HG02938 (cell line): ENCODE measurements around the gene LYL1.

Experiments
- ATAC-seq: cut with Tn5 transposase; IDR thresholded peaks from one replicate; pipeline ENCODE4 v1.9.1; 2021; ENCODE audit warnings: mild to moderate bottlenecking, moderate library complexity; ENCODE audit not compliant: unreplicated experiment

Gene LYL1

DNA sequence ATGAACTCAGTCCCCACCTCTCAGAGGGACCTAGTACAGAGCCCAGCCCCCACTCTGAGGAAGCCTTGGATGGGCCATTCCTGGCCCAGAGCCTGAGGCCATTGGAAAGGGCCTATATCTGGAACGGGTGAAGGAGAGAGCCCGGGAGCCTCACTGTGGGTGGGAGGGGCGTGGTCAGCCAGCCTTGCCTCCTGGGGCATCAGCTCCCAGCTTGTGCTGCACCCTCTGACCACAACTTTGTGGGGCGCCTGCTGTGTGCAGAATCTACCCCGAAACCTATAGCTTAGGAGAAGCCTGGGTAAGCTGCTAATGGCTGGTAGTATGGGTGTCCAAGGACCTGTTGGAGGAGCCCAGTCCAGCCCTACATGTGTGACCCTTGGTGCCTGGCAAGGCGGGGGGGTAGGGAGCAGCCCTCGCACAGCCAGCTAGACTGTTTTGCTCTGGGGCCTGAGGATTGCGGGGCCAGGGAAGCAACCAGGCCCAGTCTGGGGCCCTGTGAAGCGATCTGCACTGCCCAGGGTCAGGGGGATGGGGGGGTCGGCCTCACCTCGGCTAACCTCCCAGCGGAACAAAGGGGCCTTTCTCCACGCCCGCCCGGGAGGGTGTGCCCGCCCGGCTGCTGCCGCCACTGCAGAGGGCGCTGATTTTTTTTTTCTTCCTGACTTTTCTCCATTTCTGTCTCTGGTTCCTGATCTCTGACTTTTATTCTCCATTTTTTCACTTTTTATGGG lies 42.3 kb downstream of the LYL1 start:
- no peak for ATAC-seq

DNA sequence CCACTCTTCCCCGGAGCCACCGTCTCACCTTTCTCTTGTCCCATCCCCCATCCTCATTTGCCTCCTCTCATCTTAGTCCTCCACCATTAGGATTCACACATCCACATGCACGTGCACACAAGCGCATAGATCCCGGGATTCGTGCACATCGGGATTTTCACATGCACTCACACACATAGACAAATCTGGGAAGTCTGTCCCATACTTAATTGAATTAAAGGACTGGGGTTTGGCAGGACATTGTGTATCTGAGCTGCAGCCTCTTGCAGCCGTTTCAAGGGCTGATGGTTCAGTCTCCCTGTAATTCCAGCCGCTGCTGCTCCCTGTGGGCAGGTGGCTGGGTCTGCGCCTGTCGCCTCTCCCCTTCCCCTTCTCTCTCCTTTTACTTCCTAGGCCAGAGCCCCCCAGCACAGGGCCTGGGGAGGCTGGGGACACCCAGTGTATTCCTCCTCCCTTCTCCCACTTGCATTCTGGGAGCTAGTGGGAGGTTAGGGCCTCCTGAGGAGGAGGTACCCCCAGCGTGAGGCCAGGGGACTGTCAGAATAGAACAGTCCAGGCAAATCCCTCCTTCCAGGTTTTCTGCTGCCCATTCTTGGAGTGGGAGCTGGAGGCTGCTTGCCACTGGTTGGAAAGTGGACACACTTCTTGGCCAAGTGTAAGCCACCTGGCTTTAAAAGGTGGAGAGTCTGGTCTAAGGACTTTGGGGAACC lies 43.6 kb downstream of the LYL1 start:
- no peak for ATAC-seq

DNA sequence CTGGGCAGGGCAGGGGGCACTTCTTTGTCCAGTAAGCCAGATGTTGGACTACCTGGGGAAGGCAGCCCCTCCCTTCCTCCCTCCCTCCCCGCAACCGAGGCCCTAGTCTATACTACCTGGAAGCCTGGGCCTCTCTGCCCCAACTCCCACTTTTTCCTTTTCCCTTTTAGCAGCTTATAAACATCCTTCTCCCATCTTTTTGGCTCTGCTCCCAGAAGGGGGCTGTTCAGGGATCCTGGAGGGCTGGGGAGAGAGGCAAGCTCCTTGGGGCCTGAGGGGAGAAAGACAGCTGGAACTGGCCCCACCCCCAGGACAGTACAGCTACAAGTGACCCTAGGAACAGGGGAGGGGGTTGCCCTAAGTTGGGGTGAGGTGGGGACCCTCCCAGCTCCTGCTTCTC lies 44.9 kb downstream of the LYL1 start:
- ATAC-seq = no peak

DNA sequence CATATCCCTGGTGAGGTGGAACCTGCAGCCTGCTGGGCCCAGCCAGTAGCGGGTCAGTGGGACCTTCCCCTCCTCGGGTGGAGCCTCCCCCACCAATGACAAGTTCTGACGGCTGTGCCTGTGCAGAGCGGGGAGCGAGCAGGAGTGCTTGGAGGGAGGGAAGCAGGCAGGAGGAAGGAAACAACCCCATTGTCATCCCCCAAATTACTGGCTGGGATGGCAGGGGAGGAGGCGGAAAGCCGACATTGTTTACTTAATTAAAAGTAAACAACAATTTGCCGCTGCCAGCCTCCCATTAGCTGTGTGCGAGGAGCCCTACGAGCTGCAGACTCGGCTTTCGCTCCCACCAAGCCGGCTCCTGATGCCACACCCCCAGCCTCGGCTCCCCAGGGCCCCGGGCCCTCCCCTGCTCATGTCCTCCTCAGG lies 45.5 kb downstream of the LYL1 start:
- no peak for ATAC-seq

DNA sequence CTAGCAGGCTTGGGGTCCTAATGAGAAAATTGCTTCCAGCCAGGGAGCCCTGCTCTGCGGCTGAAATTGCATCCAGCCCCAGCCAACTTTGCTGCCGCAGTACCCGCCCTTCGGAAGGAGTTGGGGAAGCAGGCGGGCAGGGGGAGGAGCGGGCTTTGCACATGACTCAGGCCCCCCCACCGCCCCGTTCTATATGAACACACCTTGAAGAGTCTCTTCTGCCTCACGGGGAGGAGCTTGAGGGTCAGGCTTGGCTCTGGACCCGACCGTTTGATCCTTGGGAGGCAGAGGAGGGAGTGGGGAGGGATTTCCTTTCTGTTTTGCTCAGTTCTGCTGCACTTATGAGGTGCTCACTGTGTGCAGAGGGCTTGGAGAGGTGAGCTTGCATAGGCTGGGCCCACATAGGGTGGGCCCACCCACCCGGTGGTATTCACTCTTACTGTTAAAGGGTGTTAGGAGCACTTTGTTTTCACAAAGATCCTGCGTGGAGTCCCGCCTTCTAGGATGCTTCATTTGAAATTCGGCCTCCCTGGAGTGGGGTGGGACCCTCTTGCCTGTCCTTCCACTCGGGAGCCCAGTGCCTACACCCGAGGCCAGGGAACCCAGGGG lies 46.5 kb downstream of the LYL1 start:
- ATAC-seq = no peak

DNA sequence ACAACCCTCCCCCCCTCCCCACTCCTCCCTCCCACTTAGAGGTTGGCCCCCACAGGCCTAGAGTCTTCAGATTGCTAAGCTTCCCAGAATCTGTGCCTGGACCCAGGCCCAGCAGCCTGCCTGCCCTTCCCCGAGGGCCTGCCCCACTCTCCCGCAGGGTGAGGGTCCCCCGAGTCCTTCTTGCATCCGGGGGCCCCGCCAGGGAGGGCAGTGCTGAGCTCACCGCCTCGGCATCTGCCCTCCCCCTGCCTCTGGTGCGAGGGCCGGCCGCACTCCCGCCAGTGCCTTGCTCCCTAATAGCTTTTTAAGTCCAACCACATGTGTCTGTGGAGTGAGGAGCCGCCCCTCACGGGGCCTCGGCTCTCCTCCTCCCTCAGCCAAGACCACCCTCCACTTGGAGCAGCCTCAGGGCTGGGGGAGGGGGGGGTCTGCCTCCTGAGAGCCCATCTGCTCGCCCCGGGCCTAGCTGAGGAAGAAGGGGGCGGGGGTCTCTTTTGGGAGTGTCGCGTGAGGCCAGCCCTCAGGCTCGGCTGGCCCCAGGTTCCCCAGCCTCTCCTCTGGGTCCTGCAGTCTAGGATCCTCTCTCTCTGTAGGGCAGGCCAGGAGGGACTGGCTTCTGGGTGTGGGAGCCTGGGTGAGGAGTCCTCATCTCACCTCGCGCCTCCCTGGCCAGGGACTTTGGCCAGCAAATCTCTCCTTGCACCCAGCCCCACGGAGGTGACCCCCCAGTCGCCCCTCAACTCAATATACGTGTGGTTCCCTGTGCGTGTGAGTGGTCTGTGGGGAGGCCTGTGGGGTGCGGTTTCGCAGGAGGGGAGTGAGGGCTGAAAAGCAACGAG lies 47.2 kb downstream of the LYL1 start:
- no peak for ATAC-seq

DNA sequence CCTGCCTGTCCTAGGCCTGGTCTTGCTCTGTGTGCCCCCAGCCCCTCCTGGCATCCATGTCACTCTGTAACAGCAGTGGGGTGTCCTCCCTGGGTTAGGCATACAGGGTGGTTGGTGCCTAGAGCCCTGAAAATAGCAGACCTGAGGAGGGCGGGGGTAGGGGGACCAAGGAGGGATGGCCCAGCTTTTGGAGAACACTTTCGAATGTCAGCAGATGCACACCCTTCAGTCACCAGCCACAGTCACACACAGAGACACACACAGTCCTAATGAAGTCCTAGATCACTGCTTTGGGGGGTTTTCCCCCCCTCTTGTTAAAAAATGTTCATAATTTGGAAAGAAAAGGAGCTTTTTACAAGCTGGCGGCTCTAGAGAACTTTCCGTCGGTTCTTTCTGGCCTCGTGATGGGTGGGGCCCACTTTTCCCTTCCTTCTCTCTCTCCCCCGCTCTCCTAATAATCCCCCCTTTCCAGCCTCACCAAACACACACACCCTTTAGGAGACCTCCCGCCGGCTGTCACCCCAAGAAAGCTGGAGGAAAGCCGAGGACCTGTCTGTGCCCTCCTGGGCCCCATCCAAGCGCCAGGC lies 47.9 kb downstream of the LYL1 start:
- ATAC-seq = no peak

DNA sequence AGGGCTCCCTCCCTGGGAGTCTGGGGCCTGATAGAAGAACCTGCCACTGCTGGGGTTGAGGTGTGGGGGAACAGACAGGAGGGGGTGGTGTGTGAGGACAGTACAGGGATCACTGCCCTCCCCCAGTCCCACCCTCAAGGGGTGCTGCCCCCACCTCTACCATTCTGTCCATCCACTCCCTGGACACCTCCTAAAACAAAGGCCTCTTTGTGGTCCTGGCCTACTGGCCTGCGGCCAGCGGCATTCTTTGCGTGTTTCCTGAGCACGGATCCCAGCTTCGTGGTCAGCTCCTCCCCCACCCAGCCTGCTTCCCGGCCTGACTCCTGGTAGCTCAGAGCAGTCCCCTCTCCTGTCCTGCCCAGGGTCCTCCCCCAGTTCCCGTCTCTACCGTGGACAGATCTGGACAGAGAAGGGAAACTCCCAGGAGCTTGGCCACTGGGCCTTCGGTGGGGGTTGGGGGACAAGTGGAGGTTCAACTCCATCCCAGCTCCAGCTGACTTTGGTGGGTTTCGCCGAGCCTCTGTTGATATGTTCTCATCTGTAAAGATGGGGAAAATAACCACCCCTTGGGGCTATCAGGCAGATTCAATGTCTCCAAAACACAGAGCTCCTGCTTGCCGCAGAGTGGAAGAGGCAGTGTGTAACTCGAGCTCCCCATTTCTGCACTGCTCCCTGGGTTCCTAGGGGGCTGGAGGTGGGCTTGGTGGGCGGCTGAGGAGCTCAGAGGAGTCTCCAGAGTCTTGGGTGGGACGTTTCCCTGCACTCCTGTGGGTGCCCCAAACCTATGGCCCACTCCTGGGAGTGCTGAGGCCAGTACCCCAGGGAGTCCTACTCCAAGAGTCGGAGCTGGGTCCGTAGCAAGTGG lies 48.7 kb downstream of the LYL1 start:
- no peak for ATAC-seq

DNA sequence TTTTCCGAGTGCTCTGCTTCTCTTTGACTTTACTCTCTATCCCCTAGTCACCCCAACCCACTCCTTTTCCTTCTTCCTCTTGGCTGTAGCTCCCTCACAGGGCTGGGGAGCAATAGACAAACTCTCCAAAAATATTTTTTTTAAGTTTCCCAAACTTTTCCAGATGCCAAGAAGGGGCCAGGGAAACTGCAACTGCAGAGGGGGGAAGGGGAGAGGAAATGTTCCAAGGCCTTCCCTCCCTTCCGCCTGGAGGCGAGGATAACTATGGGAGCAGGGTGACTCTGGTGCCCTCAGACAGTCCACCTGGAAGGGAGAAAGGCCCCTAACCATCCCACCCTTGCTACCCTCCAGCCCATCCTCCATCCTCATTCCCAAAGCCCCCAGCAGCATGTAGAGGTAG lies 49.4 kb downstream of the LYL1 start:
- ATAC-seq = no peak

DNA sequence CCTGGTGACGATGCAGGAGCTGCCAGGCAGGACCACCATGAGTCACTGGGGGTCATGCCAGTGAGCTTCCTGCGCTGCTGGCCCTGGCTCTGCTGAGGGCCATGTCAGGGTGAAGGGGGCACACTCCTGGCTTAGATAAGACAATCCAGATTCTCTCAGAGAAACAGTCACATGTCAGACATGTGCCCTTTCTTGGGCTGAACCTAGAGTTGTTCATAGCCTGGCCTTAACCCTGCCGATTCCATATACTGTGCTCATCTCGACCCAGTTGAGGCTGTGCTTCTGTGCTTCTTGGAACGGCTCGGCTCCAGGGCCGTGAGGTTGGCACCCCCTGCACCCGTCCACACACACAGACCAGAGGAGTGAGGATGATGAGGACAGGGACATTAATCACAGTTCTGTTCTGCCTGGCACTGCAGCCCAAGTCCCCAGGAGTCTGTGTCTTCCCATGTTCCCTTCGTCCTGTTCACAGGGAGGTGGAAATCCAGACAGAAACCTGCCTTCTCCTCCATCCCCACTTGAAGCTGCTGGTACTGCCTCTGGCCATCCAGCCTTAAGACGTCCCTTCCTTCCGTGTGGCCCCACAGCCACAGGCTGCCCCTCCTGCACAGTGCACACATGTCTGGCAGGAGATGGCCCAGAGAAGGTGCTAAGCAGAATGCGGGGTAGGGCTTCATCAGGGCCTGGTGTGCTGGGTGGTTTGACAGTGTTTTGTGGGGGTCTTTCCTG lies 50.0 kb downstream of the LYL1 start:
- ATAC-seq = no peak

DNA sequence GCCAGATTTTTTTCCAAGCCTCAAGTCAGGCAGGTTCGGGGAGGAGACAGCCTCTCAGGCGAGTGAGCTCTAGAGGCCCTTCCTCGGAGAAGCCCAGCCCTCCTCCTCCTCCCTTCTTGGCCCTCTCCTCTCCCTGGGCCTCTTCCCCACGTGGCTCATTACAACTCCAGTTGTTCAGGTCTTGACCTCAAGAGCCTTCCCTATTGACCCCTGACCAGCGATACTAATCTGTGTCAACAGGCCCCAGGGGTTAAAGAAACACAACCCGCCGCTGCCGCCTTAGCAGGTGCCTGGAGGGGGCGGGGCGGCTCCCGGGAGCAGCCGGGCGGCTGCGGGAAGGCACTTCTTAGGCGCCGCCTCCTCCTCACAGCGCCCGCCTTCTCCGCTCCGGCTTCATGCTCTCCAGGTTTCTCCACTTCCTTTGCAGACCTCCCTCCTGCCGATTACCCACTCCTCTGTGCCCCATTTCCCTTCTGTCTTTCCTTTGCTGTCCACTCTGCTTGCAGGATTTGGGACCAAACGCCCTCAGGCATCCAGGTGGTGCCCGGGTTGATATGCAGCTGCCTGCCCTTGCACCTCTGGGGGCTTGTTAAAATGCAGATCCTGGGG lies 51.0 kb downstream of the LYL1 start:
- ATAC-seq = no peak

DNA sequence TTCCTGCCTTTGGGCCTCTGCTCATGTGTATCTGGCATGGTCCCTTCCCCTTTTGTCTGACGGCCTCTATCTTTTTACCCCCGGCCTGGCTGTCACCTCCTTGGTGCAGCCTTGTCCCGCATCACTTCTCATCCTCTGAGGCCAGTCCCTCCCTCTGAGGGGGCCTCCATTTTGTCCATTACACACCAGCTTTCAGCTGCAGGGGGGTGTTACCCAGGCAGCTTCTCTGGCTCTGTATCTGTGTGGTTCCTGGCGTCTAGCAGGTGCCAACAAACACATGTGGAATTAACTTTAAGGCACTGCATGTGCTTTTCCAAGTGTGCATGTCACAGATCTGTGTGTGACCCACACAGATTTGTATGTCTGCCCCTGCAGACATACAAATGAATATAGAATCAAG lies 52.4 kb downstream of the LYL1 start:
- no peak for ATAC-seq
